DND-41 (cell line): ENCODE results near the gene CYTL1.

ENCODE experiments used
- CTCF ChIP-seq: IDR thresholded peaks from 2 replicates; pipeline ENCODE4 v1.5.1; 2012; ENCODE audit warnings: borderline replicate concordance, low read length, moderate library complexity, mild to moderate bottlenecking; ENCODE audit not compliant: poor library complexity, severe bottlenecking; ENCODE audit errors: extremely low read depth
- EZH2 ChIP-seq: IDR thresholded peaks from 3 replicates; pipeline ENCODE4 v1.6.1; 2012; ENCODE audit warnings: borderline replicate concordance, low read depth, mild to moderate bottlenecking, moderate library complexity, low read length, inconsistent platforms; ENCODE audit not compliant: severe bottlenecking

- peak; percentile 11 for TF ChIP-seq CTCF
- no peak for TF ChIP-seq EZH2
These were observed 8.1 kb upstream of the CYTL1 start for GRCh38 chr4:5027346-5027745.
